Globus pallidus (tissue), 1 donor: ENCODE results near the gene PNMA8C.

Experiments
- DNase-seq: peaks from one replicate; pipeline ENCODE4 v3.0.0-alpha.2; 2015; ENCODE audit warnings: low spot score

The PNMA8C gene

DNA sequence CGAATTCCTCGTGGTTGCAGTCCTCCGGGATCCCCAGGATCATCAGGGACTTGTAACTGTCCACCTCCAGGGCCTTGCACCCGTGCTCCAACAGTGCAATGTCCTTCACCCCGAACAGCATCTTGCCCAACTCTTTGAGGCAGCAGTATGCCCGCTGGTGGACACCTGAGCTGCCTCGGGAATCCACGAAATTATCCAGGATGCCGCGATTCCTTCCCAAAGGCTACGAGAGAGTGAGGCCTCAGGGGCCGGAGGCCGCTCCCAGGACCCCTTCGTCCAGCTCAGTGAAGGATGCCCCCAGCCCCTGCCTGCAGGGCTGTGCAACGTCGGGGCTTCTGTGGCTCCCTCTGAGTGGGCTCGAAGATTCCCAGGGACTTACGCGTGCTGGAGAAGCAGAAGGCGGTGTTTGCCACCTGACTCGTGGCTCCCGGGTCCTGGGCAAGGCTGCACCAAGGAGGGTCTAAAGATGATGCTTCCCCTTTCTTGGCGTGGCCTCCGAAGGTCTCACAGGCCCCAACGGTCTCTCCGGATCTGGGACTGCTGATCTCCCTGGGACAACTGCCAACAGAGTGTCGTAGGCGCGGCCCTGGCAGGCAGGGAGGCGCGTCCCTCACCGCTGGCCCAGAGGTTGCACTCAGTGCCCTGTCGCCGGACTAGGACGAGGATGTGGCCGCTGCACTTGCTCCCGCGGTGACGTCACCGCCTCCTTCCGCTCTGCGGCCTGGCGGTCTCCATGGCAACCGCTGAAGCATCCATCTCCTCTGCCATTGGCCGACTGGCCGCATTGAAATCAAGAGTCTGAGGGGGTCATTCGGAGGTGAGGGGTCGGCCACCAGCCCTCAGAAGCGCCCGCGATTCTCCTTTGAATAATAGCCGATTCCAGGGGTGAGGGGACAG, at the start of gene PNMA8C:
Gene PNMA8C (minus strand): TSS at position 698 of the 897 bp plus-strand sequence. CDS start 577 bp downstream, at position 121.
- DNase-seq: peak; percentile 91

GRCh38 chr19:46475986-46476385, 47.2 kb upstream of the PNMA8C start:
- no peak for DNase-seq

GRCh38 chr19:46474211-46474610, 45.5 kb upstream of the PNMA8C start:
- no peak for DNase-seq

GRCh38 chr19:46472592-46472991, 43.9 kb upstream of the PNMA8C start:
- no peak for DNase-seq

- DNase-seq: no peak
These were observed 43.2 kb upstream of the PNMA8C start for GRCh38 chr19:46471811-46472543.

- DNase-seq: peak; percentile 73
These were observed 42.5 kb upstream of the PNMA8C start, which contains the start of gene PNMA8A for GRCh38 chr19:46471116-46471733. PNMA8A (minus strand) TSS chr19:46471563; CDS start chr19:46471035, 528 bp downstream.

DNA sequence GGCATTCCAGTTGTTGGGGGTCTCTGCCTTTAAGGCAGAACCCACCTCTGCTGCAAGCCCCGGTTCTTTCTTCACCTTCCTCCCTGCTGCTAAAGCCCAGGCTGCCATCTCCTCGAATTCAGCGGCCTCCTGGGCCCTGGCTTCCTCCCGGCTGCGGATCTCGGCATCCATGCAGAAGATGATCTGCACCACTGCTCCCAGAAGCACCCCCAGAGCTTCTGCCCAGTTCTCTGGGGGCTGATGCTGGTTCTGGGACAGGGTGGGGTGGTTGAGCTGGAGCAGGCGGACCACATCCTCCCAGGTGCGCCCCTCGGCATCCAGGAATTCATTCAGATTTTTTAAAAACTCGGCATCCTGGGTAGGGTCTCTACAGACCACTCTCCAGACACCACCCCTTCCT, 41.6 kb upstream of the PNMA8C start:
- DNase-seq: no peak

DNA sequence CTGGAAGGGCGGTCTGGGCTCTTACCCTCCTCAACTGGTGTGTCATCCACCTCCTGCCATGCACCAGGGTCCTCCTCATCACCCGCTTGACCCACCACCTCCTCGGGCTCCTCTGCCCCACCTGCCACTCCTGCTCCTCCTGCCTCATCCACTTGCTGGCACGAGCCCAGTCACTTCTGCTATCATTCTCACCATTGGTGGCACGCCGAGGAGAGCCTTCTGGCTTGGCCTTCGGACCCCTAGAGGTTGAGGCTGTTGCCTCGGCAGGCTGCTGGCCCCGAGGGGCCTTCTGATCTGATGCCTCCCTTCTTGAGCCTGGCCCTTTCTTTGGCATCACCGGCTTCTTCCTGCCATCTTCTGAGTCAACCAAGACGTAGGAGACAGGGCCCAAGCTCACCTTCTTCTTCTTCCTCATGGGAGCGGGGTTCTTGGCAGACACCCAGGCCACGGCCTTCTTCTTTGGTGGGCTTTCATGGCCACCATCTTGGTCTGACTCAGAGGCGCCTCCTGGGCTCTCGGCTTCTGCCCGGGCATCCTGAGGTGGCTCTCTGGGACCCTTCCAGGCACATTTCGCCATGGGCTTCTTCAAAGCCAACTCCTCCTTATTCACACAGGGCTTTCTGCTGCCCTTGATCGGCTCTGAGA, 40.9 kb upstream of the PNMA8C start:
- DNase-seq: no peak

- no peak for DNase-seq
These were observed 37.9 kb upstream of the PNMA8C start for GRCh38 chr19:46466536-46467196.

GRCh38 chr19:46463516-46463915, 34.8 kb upstream of the PNMA8C start:
- no peak for DNase-seq

GRCh38 chr19:46461537-46461936, 32.8 kb upstream of the PNMA8C start:
- DNase-seq: no peak

- DNase-seq: no peak
These were observed 32.2 kb upstream of the PNMA8C start for GRCh38 chr19:46460981-46461380.

GRCh38 chr19:46460055-46460454, 31.3 kb upstream of the PNMA8C start:
- DNase-seq: no peak

DNA sequence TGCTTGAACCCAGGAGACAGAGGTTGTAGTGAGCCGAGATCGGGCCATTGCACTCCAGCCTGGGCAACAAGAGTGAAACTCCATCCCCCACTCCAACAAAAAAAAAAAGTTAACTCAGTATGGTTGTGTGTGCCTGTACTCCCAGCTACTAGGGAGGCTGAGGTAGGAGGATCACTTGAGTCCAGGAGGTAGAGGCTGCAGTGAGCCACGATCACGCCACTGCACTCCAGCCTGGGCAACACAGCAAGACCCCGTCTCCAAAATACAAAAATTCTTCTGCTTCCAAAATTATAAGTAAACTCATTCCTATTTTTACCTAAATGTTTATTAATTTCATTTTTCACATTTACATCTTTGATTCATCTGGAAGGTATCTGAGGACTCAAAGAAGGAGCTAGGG, 28.2 kb upstream of the PNMA8C start:
- DNase-seq: no peak

- no peak for DNase-seq
These were observed 25.5 kb upstream of the PNMA8C start for GRCh38 chr19:46454244-46454643.

GRCh38 chr19:46453661-46454060, 24.9 kb upstream of the PNMA8C start:
- DNase-seq: no peak

DNA sequence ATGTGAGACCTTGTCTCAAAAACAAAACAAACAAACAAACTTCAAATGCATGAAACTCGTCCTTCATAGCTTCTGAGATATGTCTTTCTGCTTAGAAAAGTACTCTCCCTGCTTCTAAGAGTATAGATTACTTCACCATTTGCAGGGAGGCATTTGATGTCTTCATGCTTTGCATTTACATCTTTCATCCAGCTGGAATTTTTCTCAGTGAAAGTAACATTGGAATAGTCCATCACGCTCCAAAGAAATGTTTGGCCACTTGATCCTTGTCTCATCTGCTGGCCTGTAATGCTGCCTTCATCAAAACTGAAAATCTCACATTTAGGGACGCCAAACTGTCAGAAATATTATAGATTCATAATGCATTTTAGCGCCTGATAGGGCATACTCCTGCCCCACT, 23.4 kb upstream of the PNMA8C start:
- no peak for DNase-seq

DNA sequence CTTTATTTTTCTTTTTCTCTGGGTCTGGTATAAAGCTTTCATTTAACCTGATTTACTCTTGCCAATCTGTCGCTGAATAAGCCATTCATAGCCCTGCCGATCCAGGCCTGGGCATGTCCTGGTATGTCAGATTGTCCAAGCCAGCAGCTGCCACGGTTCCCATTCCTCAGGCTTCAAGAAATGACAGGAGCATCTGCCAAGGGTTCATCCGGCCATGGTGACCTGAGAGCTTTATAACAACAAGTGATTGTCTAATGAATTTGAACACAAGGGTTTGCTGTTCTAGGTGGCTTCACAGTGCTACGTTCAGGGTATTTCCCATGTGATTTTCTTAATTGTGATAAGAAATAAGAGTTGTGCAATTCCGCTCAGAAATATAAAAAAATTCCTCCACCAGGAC, 22.6 kb upstream of the PNMA8C start:
- peak; percentile 66 for DNase-seq

GRCh38 chr19:46450737-46451136, 22.0 kb upstream of the PNMA8C start:
- no peak for DNase-seq

- DNase-seq: no peak
These were observed 20.5 kb upstream of the PNMA8C start for GRCh38 chr19:46449228-46449627.

DNA sequence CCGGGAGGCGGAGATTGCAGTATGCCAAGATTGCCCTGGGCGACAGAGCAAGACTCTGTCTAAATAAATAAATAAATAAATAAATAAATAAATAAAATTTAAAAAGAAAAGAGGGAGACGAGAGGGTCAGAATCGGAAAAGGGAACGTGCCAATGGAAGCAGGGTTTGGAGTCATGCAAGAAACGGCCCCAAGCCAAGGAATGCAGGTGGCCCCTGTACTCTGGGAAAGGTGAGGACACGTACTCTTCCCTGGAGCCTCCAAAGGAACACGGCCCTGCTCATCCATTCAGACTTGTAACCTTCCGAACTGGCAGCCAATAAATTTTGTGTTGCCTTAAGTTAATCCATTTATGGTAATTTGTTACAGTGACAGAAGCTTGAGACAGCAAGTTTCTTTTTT, 19.9 kb upstream of the PNMA8C start:
- no peak for DNase-seq

DNA sequence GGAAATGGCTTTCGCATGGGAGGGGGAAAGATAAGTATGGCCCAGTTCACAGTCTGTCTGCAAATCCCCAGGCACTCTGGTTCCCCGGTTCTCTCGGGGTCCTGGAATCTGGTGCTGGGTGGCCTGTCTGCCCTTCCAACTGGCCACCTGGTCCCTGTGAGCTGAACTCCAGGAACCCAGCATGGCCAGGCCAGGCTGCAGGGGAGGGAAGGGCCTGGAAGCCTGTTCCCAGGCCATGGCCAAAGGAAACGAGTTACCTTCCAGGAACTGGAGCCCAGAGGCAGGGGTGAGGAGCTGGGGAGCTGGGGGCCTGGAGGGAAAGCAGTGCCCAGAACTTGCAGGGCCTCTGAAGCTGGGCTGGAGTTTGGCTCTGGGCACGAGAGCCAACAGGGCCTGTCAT, 19.1 kb upstream of the PNMA8C start:
- no peak for DNase-seq
